Fibroblast of pulmonary artery (primary cell): ENCODE data around the gene GJC3.
A peak's percentile ranks its signal among the peaks of the same experiment; 100 is the strongest.
"Not testable (repeated sequence)": the region's sequence is repeated elsewhere in the genome, so short reads cannot be mapped to it uniquely, and the experiment has no call there.

ENCODE experiments used
- DNase-seq: peaks from one replicate; pipeline ENCODE4 v3.0.0-alpha.2; 2010; ENCODE audit warnings: low read depth
- H3K4me3 ChIP-seq: replicated peaks from 2 replicates; pipeline ENCODE4 v1.5.1; 2011; ENCODE audit warnings: low read depth, mild to moderate bottlenecking, control low read depth, low read length, moderate library complexity
- CTCF ChIP-seq: IDR thresholded peaks from 2 replicates; pipeline ENCODE4 v1.5.1; 2011; ENCODE audit warnings: mild to moderate bottlenecking, control low read depth, low read length, inconsistent platforms; ENCODE audit errors: missing control alignments

Gene GJC3

GRCh38 chr7:99969298-99969697 lies 39.9 kb upstream of the GJC3 start:
- no peak overlapping the region for H3K4me3 ChIP-seq
- no peak for DNase-seq
- TF ChIP-seq CTCF, result no peak

- no peak for DNase-seq
- no peak overlapping the region for H3K4me3 ChIP-seq
- TF ChIP-seq CTCF, result no peak
These were observed 29.3 kb upstream of the GJC3 start for GRCh38 chr7:99958564-99959227.

- TF ChIP-seq CTCF, result no peak
- H3K4me3 ChIP-seq, result no peak overlapping the region
- no peak for DNase-seq
These were observed 25.8 kb upstream of the GJC3 start for GRCh38 chr7:99955247-99955646.

GRCh38 chr7:99954643-99955042 lies 25.2 kb upstream of the GJC3 start:
- not testable (repeated sequence) for H3K4me3 ChIP-seq, DNase-seq

GRCh38 chr7:99953649-99954048 lies 24.2 kb upstream of the GJC3 start:
- no peak overlapping the region for H3K4me3 ChIP-seq
- DNase-seq, result peak; percentile 47
- no peak for TF ChIP-seq CTCF

- H3K4me3 ChIP-seq, DNase-seq: not testable (repeated sequence)
These were observed 23.2 kb upstream of the GJC3 start for GRCh38 chr7:99952649-99953048.

GRCh38 chr7:99950819-99951218 lies 21.4 kb upstream of the GJC3 start:
- not testable (repeated sequence) for DNase-seq, H3K4me3 ChIP-seq

- TF ChIP-seq CTCF, result peak; percentile 50
- no peak overlapping the region for H3K4me3 ChIP-seq
- peak; percentile 40 for DNase-seq
These were observed 20.3 kb upstream of the GJC3 start for GRCh38 chr7:99949645-99950228.
